HG03108 (cell line): ENCODE measurements around the gene ATP11A.

Source experiments
- ATAC-seq: cut with Tn5 transposase; IDR thresholded peaks from one replicate; pipeline ENCODE4 v1.9.1; 2021; ENCODE audit warnings: moderate library complexity; ENCODE audit not compliant: unreplicated experiment

Gene ATP11A

DNA sequence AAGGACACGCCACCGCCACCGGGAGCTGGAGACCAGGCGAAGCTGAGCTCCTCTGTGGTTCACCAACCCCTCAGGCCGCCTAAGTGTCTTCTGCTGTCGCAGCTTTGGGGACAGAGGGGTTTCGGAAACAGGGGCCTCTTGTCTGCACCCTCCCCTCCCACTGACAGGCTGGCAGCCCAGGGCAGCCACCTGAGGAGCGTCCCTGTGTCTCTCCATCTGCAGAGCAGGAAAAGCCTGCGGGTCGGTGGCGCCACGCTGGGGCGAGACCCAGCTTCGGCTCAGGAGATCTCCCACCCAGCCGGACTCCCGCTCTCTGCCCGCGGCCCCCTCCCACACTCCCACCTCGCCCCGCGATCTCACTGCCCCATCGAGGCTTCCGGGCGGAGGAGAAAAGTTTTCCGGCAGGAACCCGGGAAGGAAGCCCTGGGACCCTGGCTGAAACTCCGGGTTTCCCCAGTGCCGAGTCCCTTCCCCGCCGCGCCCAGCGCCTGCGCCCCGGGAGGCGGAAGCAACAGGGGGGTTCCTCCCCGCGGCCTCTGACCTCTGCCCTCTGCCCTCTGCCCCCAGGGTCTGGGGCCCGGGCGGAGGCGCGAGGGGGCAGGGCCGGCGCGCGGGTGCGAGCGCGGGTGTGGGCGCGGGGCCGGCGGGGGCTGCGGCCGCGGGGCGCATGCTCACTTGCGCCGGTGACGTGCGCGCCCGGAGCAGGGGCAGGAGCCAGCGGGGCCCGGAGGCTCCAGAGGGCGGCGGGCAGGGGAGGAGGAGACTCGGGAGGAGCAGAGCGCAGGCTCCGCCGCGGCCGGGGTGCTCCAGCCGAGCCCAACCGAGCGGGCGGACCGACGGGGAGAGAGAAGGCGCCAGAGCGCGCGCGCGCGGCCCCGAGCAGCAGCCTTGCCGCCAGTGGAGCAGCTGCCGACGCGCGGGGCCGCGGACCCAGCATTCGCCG lies at the start of gene ATP11A:
TSS of gene ATP11A (plus strand) at position 736 of the 943 bp plus-strand sequence. CDS start 379 bp downstream, outside the sequence.
- ATAC-seq: peak; percentile 67

DNA sequence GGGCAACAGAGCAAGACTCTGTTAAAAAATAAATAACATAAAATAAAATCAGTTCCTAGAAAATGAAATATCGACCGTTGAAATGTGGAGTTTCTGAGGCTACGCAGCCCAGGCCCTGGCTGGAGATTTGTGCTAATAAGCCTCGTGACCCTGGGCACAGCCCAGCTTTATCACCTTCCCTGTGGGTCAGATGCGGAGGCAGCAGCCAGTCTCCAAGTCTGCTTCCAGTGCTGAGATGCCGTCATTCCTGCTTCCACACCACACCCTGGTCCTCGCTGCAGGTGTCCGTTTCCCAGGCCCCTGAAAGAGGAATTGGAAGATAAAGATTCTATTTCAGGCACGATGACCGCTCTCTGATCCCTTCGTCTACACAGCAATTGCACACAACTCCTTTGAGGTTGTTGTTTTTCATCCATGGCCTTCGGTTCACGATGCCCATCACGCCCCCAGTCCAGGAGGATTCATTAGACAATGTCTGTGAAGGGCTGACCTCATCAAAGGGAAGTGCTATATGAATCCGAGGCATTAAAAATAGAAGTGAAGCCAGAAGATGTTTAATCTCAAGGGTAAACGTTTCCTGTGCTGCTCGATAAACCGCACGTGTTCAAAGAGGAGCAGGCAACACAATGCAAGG lies 48.3 kb upstream of the ATP11A start:
- no peak for ATAC-seq

DNA sequence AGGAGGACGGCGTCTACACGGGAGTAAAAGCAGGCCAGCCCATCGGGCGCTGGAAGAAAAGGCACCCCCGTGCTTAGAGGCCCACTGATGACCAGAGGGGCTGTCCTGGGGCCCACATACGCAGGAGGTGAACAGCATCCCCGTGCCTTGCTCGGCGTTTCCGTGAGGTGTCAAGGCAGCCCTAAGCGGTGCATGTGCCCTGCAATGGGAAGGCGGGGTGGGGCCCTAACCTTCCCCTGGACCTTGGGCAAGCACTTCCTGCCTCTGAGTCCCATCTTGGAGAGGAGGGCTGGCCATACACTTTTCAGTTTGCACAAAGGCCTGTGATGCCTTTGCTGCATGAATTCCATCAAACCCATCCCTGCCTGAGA lies 47.8 kb upstream of the ATP11A start:
- ATAC-seq: no peak

DNA sequence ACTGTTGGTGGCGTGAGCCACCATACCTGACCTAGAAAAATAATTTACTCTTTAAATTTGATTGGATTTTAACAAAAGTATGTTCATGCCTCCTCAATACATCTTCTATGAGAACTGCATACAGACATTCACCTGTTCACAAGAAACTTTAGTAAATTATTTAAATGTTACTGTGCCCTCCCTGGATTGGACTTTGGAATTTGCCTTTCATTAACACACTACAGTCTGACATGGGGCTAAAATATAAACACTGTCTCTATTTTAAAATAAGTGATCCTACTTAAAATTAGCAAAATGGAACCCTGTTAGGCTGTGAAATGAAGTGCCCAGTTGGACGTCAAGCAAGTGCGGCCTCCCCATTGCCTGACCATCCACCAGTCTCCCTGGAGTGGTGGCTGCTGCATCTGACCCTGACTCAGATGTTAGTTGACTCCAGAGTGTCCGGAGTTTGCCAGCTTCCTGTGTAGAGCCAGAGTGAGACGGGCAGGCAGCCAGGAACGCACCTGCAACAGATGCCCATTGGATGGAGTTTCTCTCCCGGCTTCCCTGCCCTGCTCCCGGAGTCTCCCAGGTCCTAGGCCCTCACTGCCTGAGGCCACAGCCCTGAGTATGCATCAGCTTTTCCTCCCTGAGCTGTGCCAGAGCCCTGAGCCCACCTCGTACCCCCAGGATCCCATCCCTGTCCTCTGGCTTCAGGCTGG lies 45.9 kb upstream of the ATP11A start:
- ATAC-seq: no peak

DNA sequence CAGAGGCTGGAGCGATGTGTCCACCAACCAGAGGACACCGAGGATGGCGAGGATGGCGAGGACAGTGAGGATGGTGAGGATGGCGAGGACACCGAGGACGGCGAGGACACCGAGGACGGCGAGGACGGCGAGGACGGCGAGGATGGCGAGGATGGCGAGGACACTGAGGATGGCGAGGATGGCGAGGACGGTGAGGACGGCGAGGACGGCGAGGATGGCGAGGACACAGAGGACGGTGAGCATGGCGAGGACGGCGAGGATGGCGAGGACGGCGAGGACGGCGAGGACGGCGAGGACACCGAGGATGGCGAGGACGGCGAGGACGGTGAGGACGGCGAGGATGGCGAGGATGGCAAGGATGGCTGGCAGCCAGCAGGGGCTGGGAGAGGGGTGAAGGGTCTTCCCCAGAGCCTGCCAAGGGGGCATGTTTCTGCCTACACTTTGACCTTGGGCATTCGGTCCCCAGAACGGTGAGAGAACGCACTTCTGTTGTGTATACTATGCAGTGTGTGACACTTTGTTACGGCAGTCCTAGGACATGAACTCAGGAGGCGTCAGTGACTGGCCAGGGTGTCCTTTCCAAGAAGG lies 44.4 kb upstream of the ATP11A start:
- ATAC-seq: no peak

- no peak for ATAC-seq
These were observed 42.6 kb upstream of the ATP11A start for GRCh38 chr13:112647256-112647655.

- ATAC-seq: no peak
These were observed 41.7 kb upstream of the ATP11A start for GRCh38 chr13:112648101-112648500.

- no peak for ATAC-seq
These were observed 40.7 kb upstream of the ATP11A start for GRCh38 chr13:112648966-112649690.

DNA sequence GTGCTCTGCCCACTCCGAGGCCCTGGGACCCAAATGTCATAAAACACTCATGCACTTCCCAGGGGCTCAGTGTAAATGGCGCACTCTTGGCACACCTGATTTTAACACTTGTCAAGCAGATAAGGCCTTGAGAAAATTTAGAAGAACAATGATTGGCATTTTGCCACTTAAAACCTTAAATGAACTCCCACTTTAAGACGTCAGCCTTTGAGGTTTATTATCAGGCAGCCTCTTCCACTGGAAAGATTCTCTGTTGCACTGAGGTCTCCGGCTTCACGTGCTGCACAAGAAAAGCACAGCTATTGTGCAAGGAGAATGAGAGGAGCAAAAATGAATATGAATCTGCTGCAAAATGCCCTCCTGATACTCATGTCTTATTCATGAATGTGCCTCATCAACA lies 38.5 kb upstream of the ATP11A start:
- no peak for ATAC-seq

GRCh38 chr13:112651750-112652511 lies 37.9 kb upstream of the ATP11A start:
- no peak for ATAC-seq

- no peak for ATAC-seq
These were observed 37.2 kb upstream of the ATP11A start for GRCh38 chr13:112652512-112653070.

- ATAC-seq: no peak
These were observed 36.8 kb upstream of the ATP11A start for GRCh38 chr13:112653071-112653470.

DNA sequence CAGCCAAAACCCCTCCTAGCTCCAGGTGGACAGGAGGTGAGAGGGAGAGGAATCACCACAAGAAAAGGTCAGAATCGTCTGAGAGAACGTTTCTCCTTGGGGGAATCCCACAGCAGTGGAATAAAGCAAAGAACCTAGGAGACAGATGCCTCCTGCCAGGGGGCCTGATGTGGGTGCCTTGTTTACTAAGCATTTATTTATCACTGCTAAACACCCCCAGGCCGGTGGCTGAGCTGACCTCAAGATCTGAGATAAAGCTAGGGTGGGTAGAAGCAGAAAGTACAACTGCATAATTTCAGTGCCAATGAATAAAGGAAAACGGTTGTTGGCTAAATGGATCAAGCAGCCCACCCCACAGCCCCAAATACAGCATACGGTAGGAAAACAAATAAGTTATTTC lies 33.9 kb upstream of the ATP11A start:
- no peak for ATAC-seq

GRCh38 chr13:112657850-112658445 lies 31.9 kb upstream of the ATP11A start:
- no peak for ATAC-seq

GRCh38 chr13:112658808-112659207 lies 31.0 kb upstream of the ATP11A start:
- ATAC-seq: no peak

- no peak for ATAC-seq
These were observed 28.5 kb upstream of the ATP11A start for GRCh38 chr13:112661291-112661690.

DNA sequence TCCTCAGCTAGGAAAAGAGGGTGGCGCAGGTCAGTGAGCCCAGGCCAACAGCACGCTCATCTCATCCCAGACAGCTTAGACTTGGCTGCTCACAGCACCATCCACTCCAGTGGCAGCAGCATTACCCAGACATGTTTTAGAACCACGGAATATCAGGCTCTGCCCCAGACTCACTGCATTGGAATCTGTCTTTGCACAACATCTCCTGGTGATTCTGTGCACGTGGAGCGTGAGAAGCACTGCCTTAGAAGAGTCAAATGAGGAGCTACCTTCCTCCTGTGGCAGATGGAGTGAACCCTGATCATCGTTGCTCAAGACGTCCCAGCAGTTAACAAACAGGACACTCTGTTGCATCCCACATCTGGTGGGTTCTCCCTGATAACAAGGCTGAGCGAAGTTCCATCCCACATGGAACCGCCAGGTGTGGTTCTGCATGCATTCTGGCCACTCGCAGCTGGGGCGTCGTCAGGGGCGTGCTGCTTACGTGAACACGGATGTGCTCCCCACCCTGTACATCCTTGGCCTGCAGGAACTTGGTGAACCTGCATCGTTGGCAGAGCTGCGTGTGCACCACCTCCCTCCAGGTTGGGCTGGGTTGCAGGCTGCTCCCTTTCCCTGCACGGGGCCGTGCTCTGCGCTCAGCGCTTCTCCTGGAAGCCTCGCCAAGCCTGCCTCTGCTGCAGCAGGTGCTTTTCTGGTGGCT lies 25.2 kb upstream of the ATP11A start:
- ATAC-seq: no peak

DNA sequence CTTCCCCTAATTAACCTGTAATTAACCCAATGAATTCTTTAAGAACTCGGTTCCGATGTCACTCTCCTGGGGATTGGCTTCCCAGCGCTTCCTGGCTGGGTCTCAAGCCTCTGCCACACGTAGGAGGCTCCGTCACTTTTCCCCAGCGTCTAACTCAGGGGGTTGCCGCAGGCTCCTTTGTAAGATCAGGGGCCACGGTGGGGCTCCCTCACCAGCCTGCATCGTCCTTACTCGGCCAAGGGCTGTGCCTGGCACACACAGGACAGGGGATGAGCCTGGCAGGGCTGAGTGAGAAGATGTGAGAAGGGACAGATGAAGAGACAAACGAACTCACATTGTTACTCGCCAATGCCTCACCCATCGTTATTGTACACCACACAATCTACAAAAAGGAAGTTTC lies 20.9 kb upstream of the ATP11A start:
- ATAC-seq: no peak
